ENCODE data around the gene PIK3C2A. TPM values are rescaled to one million over a fixed set of nuclear protein-coding genes. Genes with fewer than 3 reads are reported as not detected.
"Not testable (repeated sequence)": the region's sequence is repeated elsewhere in the genome, so short reads cannot be mapped to it uniquely, and the experiment has no call there.

Gene PIK3C2A
- total and polyA plus RNA-seq, 2 donors (not counting 1 experiment from before 2014, with no cell fraction given) = 7.0 to 48.8 TPM

DNA sequence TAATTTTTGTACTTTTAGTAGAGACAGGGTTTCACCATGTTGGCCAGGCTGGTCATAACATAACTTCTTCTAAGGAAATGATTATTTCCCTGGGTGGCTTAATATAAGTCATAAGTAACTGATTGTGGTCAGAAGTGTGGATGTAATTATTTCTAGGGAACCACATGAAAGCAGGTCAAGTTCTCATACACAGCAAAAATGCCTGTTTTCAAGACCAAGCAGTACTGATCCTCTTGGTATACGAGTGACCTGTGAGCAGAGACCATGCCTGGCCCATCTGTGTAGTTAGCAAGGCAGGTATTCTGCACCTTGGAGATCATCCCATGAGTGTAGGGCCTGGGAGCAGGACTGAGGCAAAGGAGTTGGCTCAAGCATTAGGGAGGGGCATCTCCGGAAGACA lies 36.3 kb upstream of the PIK3C2A start:
- CTCF ChIA-PET = no interaction called here
- no peak overlapping the region for H3K4me3 ChIP-seq (ENCODE audit: control extremely low read depth in 1 of 5, extremely low read depth in 1 of 5, insufficient read depth in 1 of 5, low read depth in 2 of 5, low read length in 4 of 5)
- no peak overlapping the region for H3K4me2 ChIP-seq (replicated peaks; ENCODE audit: low read depth, low read length, poor library complexity, severe bottlenecking)
- no peaks in the 10 kb centered on the region for H3K4me1 Mint-ChIP-seq
- H4K20me1 ChIP-seq (ENCODE audit: control insufficient read depth, insufficient read depth, low read length, poor library complexity, severe bottlenecking) = no peaks in the 10 kb centered on the region
- no peak overlapping the region for H2AFZ ChIP-seq (ENCODE audit: insufficient read depth, low read depth, low read length, poor library complexity, severe bottlenecking)
- no peak overlapping the region for H3K9ac ChIP-seq (ENCODE audit: low read length)
- no peak overlapping the region for H3K4me3 Mint-ChIP-seq
- DNase-seq (no peak), ATAC-seq (ENCODE audit: low read depth) (no peak)
- H3K27me3 Mint-ChIP-seq = peaks cover 18% of the 10 kb centered on the region
- no peaks in the 10 kb centered on the region for H3K4me1 ChIP-seq (ENCODE audit: control insufficient read depth in 2 of 2, insufficient read depth in 2 of 2, low read length in 2 of 2)
- no peak for TF ChIP-seq EZH2 (IDR thresholded peaks at IDR 0.05; ENCODE audit: borderline replicate concordance, insufficient read depth, low read depth, low read length, poor library complexity, severe bottlenecking)
- TF ChIP-seq, protein P1, sequence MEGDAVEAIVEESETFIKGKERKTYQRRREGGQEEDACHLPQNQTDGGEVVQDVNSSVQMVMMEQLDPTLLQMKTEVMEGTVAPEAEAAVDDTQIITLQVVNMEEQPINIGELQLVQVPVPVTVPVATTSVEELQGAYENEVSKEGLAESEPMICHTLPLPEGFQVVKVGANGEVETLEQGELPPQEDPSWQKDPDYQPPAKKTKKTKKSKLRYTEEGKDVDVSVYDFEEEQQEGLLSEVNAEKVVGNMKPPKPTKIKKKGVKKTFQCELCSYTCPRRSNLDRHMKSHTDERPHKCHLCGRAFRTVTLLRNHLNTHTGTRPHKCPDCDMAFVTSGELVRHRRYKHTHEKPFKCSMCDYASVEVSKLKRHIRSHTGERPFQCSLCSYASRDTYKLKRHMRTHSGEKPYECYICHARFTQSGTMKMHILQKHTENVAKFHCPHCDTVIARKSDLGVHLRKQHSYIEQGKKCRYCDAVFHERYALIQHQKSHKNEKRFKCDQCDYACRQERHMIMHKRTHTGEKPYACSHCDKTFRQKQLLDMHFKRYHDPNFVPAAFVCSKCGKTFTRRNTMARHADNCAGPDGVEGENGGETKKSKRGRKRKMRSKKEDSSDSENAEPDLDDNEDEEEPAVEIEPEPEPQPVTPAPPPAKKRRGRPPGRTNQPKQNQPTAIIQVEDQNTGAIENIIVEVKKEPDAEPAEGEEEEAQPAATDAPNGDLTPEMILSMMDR (IDR thresholded peaks at IDR 0.05) = no peak
- intact Hi-C loops (cut with micrococcal nuclease) = no loop called here
- POLR2A ChIA-PET = no interaction called here
- H3K27ac Mint-ChIP-seq = no peak overlapping the region
- no peak overlapping the region for H3K27ac ChIP-seq (ENCODE audit: low read length in 2 of 2)
- no peaks in the 10 kb centered on the region for H3K36me3 ChIP-seq (replicated peaks in 1 of 2; ENCODE audit: control extremely low read depth in 1 of 2, control insufficient read depth in 1 of 2, extremely low read depth in 1 of 2, insufficient read depth in 2 of 2, low read length in 1 of 2)
- H3K9me3 ChIP-seq (ENCODE audit: control extremely low read depth in 1 of 3, control insufficient read depth in 2 of 3, insufficient read depth in 1 of 3, low read length in 2 of 3) = no peaks in the 10 kb centered on the region
- 44% methylated on average over 1 of the region's 2 CpGs for WGBS (ENCODE audit: insufficient coverage)
- no peaks in the 10 kb centered on the region for H3K9me3 Mint-ChIP-seq (ENCODE audit: insufficient read depth)
- H3K79me2 ChIP-seq (ENCODE audit: control insufficient read depth, insufficient read depth, low read length) = no peaks in the 10 kb centered on the region
- peaks cover 0 to 3% (median 0%) of the 10 kb centered on the region in 4 experiments for H3K27me3 ChIP-seq (replicated peaks in 1 of 4; ENCODE audit: control extremely low read depth in 1 of 4, control insufficient read depth in 3 of 4, insufficient read depth in 4 of 4, low read length in 3 of 4)

DNA sequence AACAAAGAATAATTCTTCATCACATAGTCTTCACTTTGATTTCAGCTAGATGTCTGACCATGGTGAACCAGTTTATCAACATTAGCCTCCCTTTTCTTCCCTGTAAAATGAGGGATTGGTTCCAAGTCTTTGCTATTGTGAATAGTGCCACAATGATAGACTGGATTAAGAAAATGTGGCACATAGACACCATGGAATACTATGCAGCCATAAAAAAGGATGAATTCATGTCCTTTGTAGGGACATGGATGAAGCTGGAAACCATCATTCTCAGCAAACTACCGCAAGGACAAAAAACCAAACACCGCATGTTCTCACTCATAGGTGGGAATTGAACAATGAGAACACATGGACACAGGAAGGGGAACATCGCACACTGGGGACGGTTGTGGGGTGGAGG lies 35.2 kb upstream of the PIK3C2A start:
- H3K4me1 ChIP-seq (ENCODE audit: control insufficient read depth in 2 of 2, insufficient read depth in 2 of 2, low read length in 2 of 2); H3K9me3 Mint-ChIP-seq (ENCODE audit: insufficient read depth); H3K79me2 ChIP-seq (ENCODE audit: control insufficient read depth, insufficient read depth, low read length); H2AFZ ChIP-seq (ENCODE audit: insufficient read depth, low read depth, low read length, poor library complexity, severe bottlenecking); H3K4me3 ChIP-seq (ENCODE audit: control extremely low read depth in 1 of 5, extremely low read depth in 1 of 5, insufficient read depth in 1 of 5, low read depth in 2 of 5, low read length in 4 of 5); H4K20me1 ChIP-seq (ENCODE audit: control insufficient read depth, insufficient read depth, low read length, poor library complexity, severe bottlenecking); intact Hi-C loops (cut with micrococcal nuclease); H3K27ac ChIP-seq (ENCODE audit: low read length in 2 of 2); H3K27ac Mint-ChIP-seq; ATAC-seq (ENCODE audit: low read depth); POLR2A ChIA-PET; DNase-seq; H3K27me3 ChIP-seq (replicated peaks in 1 of 4; ENCODE audit: control extremely low read depth in 1 of 4, control insufficient read depth in 3 of 4, insufficient read depth in 4 of 4, low read length in 3 of 4); H3K4me3 Mint-ChIP-seq; H3K9ac ChIP-seq (ENCODE audit: low read length); H3K4me1 Mint-ChIP-seq; H3K4me2 ChIP-seq (replicated peaks; ENCODE audit: low read depth, low read length, poor library complexity, severe bottlenecking); H3K36me3 ChIP-seq (replicated peaks in 1 of 2; ENCODE audit: control extremely low read depth in 1 of 2, control insufficient read depth in 1 of 2, extremely low read depth in 1 of 2, insufficient read depth in 2 of 2, low read length in 1 of 2); CTCF ChIA-PET; H3K9me3 ChIP-seq (ENCODE audit: control extremely low read depth in 1 of 3, control insufficient read depth in 2 of 3, insufficient read depth in 1 of 3, low read length in 2 of 3): not testable (repeated sequence)
- no CpG with 5 or more reads among the region's 4 CpGs for WGBS (ENCODE audit: insufficient coverage)
- peaks cover 28% of the 10 kb centered on the region for H3K27me3 Mint-ChIP-seq
